ENCODE measurements around the gene FBN1.

FBN1 gene

GRCh38 chr15:48462688-48463087 is 182.8 kb downstream of the FBN1 start:
- no peak for DNase-seq

- DNase-seq: no peak
These were observed 185.7 kb downstream of the FBN1 start for GRCh38 chr15:48459571-48460442.

GRCh38 chr15:48458876-48459275 is 186.6 kb downstream of the FBN1 start:
- no peak for DNase-seq

- DNase-seq: no peak
These were observed 189.4 kb downstream of the FBN1 start for GRCh38 chr15:48456134-48456533.

- no peak for DNase-seq
These were observed 193.8 kb downstream of the FBN1 start for GRCh38 chr15:48451736-48452135.

- DNase-seq: no peak
These were observed 194.3 kb downstream of the FBN1 start for GRCh38 chr15:48451241-48451640.

GRCh38 chr15:48449734-48450133 is 195.8 kb downstream of the FBN1 start:
- DNase-seq: no peak

GRCh38 chr15:48447657-48448056 is 197.9 kb downstream of the FBN1 start:
- DNase-seq: no peak

- no peak for DNase-seq
These were observed 198.5 kb downstream of the FBN1 start for GRCh38 chr15:48447058-48447457.

GRCh38 chr15:48442011-48442410 is 203.5 kb downstream of the FBN1 start:
- DNase-seq: no peak

- DNase-seq: no peak
These were observed 205.4 kb downstream of the FBN1 start for GRCh38 chr15:48440084-48440483.

GRCh38 chr15:48437178-48437577 is 208.3 kb downstream of the FBN1 start:
- no peak for DNase-seq

GRCh38 chr15:48435321-48435720 is 210.2 kb downstream of the FBN1 start:
- DNase-seq: no peak

GRCh38 chr15:48433226-48433886 is 212.2 kb downstream of the FBN1 start:
- no peak for DNase-seq

GRCh38 chr15:48432688-48433087 is 212.8 kb downstream of the FBN1 start:
- no peak for DNase-seq

GRCh38 chr15:48427960-48428547 is 217.5 kb downstream of the FBN1 start:
- DNase-seq: no peak

- DNase-seq: no peak
These were observed 218.0 kb downstream of the FBN1 start for GRCh38 chr15:48427479-48427878.

GRCh38 chr15:48426941-48427340 is 218.6 kb downstream of the FBN1 start:
- no peak for DNase-seq

GRCh38 chr15:48426044-48426443 is 219.5 kb downstream of the FBN1 start:
- DNase-seq: no peak

- no peak for DNase-seq
These were observed 220.5 kb downstream of the FBN1 start for GRCh38 chr15:48425051-48425450.

- DNase-seq: no peak
These were observed 221.5 kb downstream of the FBN1 start for GRCh38 chr15:48423896-48424475.

GRCh38 chr15:48423342-48423741 is 222.2 kb downstream of the FBN1 start:
- no peak for DNase-seq

- DNase-seq: no peak
These were observed 223.1 kb downstream of the FBN1 start for GRCh38 chr15:48422401-48422800.

GRCh38 chr15:48421362-48421761 is 224.1 kb downstream of the FBN1 start:
- DNase-seq: no peak
